Esophagus muscularis mucosa (tissue), 4 donors: ENCODE results near the gene TMEM255B. TPM values are rescaled to one million over a fixed set of nuclear protein-coding genes. Genes with fewer than 3 reads are reported as not detected.
"Not testable (repeated sequence)": the region's sequence is repeated elsewhere in the genome, so short reads cannot be mapped to it uniquely, and the experiment has no call there.

Experiments
- DNase-seq: peaks from one replicate; pipeline ENCODE4 v3.0.0-alpha.2; 2017; ENCODE audit errors: extremely low spot score
- H3K27ac ChIP-seq, 4 donors: fragments of 200-600 bp; sonication (generic); replicated peaks in 1 of 4; 1 replicate in 3 of 4; 2 replicates in 1 of 4; pipeline ENCODE4 v1.5.1; 2016 to 2019; ENCODE audit warnings: mild to moderate bottlenecking in 1 of 4
- H3K27me3 ChIP-seq, 4 donors: fragments of 200-600 bp; sonication (generic); one replicate each; pipeline versions ENCODE4 v1.5.1 to v1.6.0; 2016 to 2019
- H3K36me3 ChIP-seq, 4 donors: fragments of 200-600 bp; sonication (generic); one replicate each; pipeline ENCODE4 v1.5.1; 2016 to 2019
- H3K4me1 ChIP-seq, 4 donors: fragments of 200-600 bp; sonication (generic); one replicate each; pipeline ENCODE4 v1.5.1; 2016 to 2019
- H3K4me3 ChIP-seq, 4 donors: fragments of 200-600 bp; sonication (generic); 1 replicate in 2 of 4; 2 replicates in 2 of 4; pipeline ENCODE4 v1.5.1; 2016 to 2019; ENCODE audit warnings: mild to moderate bottlenecking in 4 of 4, moderate library complexity in 1 of 4
- H3K9me3 ChIP-seq, 4 donors: fragments of 200-600 bp; sonication (generic); 1 replicate in 3 of 4; 2 replicates in 1 of 4; pipeline ENCODE4 v1.5.1; 2016 to 2019
- EP300 ChIP-seq: sonication (generic); formaldehyde crosslinking; IDR thresholded peaks from one replicate; pipeline ENCODE4 v1.6.1; 2017; ENCODE audit warnings: antibody characterized with exemption
- POLR2A ChIP-seq: fragments of 450-650 bp; IDR thresholded peaks from one replicate; pipeline ENCODE4 v1.6.1; 2017; ENCODE audit warnings: antibody characterized with exemption, moderate library complexity, mild to moderate bottlenecking, low read depth
- POLR2AphosphoS5 ChIP-seq, 2 donors: sonication (generic); formaldehyde crosslinking; IDR thresholded peaks; one replicate each; pipeline ENCODE4 v1.6.1; 2017; ENCODE audit warnings: antibody characterized with exemption in 2 of 2
- WGBS: methylation state at CpG from one replicate; pipeline ENCODE4 v1.1.5; 2018; 5-methylcytosine and 5-hydroxymethylcytosine counted together
- intact Hi-C: fragments of 100-400 bp; cut with DNase I; formaldehyde crosslinking; loops from one replicate; pipeline ENCODE4 v1.15.1; 2023
- total RNA-seq, 4 donors: library from RNA; depleted of rRNA; stranded (reverse); fragments of >200 nt; gene quantifications; one replicate each; pipeline versions ENCODE4 v1.1.0 to v1.2.1, GENCODE V29; 2016
- TF ChIP-seq, protein P1 (sequence below), 3 experiments: fragments of 200-600 bp in 2 of 3; fragments of 450-650 bp in 1 of 3; sonication (generic) in 2 of 3; IDR thresholded peaks; one replicate each; pipeline ENCODE4 v1.5.1; 2017 to 2019; ENCODE audit warnings: antibody characterized with exemption in 3 of 3, mild to moderate bottlenecking in 2 of 3, moderate library complexity in 1 of 3

The TMEM255B gene
- total RNA-seq, 4 donors from 2014 or later = 4.1 to 12.3 (median 10.7) TPM

DNA sequence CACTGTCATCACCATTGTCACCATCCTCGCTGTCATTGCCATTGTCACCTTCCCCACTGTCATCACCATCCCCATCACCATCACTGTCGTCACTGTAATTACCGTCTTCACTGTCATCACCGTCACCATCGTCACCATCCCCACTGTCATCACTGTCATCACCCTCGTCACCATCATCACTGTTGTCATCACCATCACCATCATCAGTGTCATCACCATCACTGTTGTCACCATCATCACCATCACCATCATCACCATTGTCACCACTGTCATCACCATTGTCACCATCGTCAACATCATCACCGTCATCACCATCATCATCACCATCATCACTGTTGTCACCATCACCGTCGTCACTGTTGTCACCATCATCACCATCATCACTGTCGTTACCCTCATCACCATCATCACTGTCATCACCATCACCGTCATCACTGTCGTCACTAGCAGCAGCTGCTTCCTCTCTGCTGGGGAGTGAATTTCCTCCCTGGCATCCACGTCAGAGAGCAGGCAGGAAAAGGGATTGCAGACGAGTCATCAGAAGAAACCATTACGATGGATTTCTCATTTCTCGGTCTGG is 27.3 kb downstream of the TMEM255B start:
- Histone ChIP-seq H3K36me3 (peaks cover 0 to 3% (median 0%) of the 10 kb centered on the region in 4 donors), H3K4me1 (peaks cover 0 to 6% (median 0%) of the 10 kb centered on the region in 4 donors), H3K4me3 (no peak overlapping the region), H3K27me3 (no peaks in the 10 kb centered on the region), H3K9me3 (no peaks in the 10 kb centered on the region), H3K27ac (no peak overlapping the region)
- TF ChIP-seq EP300 = no peak
- no peak for TF ChIP-seq POLR2AphosphoS5 (IDR thresholded peaks at IDR 0.05)
- TF ChIP-seq, protein P1, sequence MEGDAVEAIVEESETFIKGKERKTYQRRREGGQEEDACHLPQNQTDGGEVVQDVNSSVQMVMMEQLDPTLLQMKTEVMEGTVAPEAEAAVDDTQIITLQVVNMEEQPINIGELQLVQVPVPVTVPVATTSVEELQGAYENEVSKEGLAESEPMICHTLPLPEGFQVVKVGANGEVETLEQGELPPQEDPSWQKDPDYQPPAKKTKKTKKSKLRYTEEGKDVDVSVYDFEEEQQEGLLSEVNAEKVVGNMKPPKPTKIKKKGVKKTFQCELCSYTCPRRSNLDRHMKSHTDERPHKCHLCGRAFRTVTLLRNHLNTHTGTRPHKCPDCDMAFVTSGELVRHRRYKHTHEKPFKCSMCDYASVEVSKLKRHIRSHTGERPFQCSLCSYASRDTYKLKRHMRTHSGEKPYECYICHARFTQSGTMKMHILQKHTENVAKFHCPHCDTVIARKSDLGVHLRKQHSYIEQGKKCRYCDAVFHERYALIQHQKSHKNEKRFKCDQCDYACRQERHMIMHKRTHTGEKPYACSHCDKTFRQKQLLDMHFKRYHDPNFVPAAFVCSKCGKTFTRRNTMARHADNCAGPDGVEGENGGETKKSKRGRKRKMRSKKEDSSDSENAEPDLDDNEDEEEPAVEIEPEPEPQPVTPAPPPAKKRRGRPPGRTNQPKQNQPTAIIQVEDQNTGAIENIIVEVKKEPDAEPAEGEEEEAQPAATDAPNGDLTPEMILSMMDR (IDR thresholded peaks at IDR 0.05) = no peak
- no peak for TF ChIP-seq POLR2A
- DNase-seq = no peak
- WGBS = 71% methylated on average over 17 of the region's 17 CpGs
- intact Hi-C loops = no loop called here

DNA sequence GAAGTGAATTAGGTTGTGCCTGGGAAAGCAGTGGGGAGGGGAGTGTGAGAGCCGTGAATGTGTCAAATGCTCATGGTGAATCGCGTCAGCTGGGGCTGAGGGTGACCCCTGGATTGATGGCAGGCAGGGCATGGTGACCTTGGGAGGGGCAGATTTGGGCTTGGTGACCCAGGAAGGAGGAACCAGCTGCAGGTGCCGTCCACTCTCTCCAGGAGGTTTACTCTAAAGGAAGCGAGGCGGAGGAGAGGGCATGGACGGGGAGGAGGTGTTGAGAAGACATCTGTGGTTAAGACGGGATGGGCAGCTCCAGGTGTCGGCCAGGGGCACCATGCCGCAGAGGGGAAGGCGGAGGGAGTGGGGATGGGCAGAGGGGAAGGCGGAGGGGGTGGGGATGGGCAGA is 28.7 kb downstream of the TMEM255B start:
- Histone ChIP-seq H3K9me3 (no peaks in the 10 kb centered on the region), H3K27me3 (no peaks in the 10 kb centered on the region), H3K4me3 (no peak overlapping the region), H3K36me3 (peaks cover 0 to 3% (median 0%) of the 10 kb centered on the region in 4 donors), H3K27ac (no peak overlapping the region), H3K4me1 (peaks cover 0 to 6% (median 0%) of the 10 kb centered on the region in 4 donors)
- intact Hi-C loops = no loop called here
- TF ChIP-seq, protein P1 (IDR thresholded peaks at IDR 0.05) = no peak
- TF ChIP-seq POLR2A (no peak), POLR2AphosphoS5 (IDR thresholded peaks at IDR 0.05) (no peak), EP300 (no peak)
- 72% methylated on average over 10 of the region's 12 CpGs for WGBS
- no peak for DNase-seq

DNA sequence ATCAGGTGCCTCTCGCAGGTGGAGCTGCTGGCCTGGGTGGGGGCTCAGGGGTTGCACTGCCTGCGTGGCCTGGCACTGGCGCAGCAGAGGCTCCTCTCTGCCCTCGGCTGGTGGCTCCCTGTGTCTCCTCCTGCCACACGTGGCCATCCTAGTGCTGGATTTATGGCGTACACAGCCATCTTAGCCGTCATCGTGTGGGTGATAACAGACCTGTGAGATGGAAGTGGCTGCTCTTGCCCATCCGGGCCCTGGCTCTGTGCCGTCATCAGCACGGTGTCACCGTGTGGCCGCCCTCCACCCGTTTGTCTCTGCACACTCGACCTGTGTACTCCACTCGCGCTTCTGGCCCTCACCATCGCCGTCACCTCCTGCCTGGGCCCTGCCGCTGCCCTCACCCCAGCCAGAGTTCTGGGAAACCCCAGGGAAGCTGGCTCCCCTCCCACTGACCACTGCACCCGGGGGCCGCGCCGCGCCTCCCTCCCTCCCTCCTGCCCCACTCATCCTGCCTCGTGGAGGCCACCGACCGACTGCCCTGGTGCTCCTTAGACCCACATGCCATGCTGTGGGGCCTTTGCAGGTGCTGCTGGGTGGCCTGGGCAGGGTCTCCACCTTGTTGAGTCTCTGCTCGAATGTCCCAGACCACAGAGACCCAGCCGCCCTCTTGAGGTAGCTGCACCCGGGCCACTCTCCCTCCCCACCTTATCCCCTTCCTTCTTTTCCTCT is 29.5 kb downstream of the TMEM255B start:
- TF ChIP-seq, protein P1 (IDR thresholded peaks at IDR 0.05) = no peak
- no peak for TF ChIP-seq POLR2AphosphoS5 (IDR thresholded peaks at IDR 0.05)
- no peak for TF ChIP-seq EP300
- TF ChIP-seq POLR2A = no peak
- Histone ChIP-seq H3K27me3 (no peaks in the 10 kb centered on the region), H3K9me3 (no peaks in the 10 kb centered on the region), H3K4me3 (no peak overlapping the region), H3K27ac (no peak overlapping the region), H3K4me1 (peaks cover 0 to 6% (median 0%) of the 10 kb centered on the region in 4 donors), H3K36me3 (peaks cover 0 to 9% (median 0%) of the 10 kb centered on the region in 4 donors)
- no peak for DNase-seq
- WGBS = 90% methylated on average over 29 of the region's 31 CpGs
- intact Hi-C loops = no loop called here

GRCh38 chr13:113789167-113789566 is 30.1 kb downstream of the TMEM255B start:
- intact Hi-C loops = no loop called here
- DNase-seq = no peak
- Histone ChIP-seq H3K4me3 (no peak overlapping the region), H3K27me3 (no peaks in the 10 kb centered on the region), H3K4me1 (peaks cover 0 to 6% (median 0%) of the 10 kb centered on the region in 4 donors), H3K27ac (no peak overlapping the region), H3K36me3 (peaks cover 0 to 13% (median 0%) of the 10 kb centered on the region in 4 donors), H3K9me3 (no peaks in the 10 kb centered on the region)
- 88% methylated on average over 6 of the region's 6 CpGs for WGBS
- TF ChIP-seq POLR2AphosphoS5 (IDR thresholded peaks at IDR 0.05) = no peak
- TF ChIP-seq, protein P1 (IDR thresholded peaks at IDR 0.05) = no peak
- TF ChIP-seq POLR2A = no peak
- TF ChIP-seq EP300 = no peak

- peaks cover 0 to 15% (median 0%) of the 10 kb centered on the region in 4 donors for H3K36me3 ChIP-seq
- H3K27ac ChIP-seq, H3K27me3 ChIP-seq, H3K9me3 ChIP-seq, H3K4me3 ChIP-seq, intact Hi-C loops, DNase-seq, H3K4me1 ChIP-seq: not testable (repeated sequence)
- 75% methylated on average over 4 of the region's 13 CpGs for WGBS
Observed at GRCh38 chr13:113789931-113790330, 30.9 kb downstream of the TMEM255B start.
